Endothelial cell of umbilical vein (primary cell): Measurements from ENCODE around the gene TMC6. TPM values are rescaled to one million over a fixed set of nuclear protein-coding genes. Genes with fewer than 3 reads are reported as not detected.

Source experiments
- BruUV-seq: library from RNA; stranded (reverse); fragments of 400-500 nt; replicated peaks from 2 replicates; lab custom pipeline; 2021; lab: Mats Ljungman, UMichigan
- CTCF ChIA-PET: fragments of 300-600, 350-600 bp; sonication (Branson Sonifier 250); formaldehyde crosslinking; loops from one replicate; lab custom pipeline; 2021; ENCODE audit warnings: antibody characterized with exemption, inconsistent platforms; lab: Charles Lee
- POLR2A ChIA-PET: fragments of 300-600, 350-600 bp; sonication (Branson Sonifier 250); formaldehyde crosslinking; loops from one replicate; lab custom pipeline; 2021; ENCODE audit warnings: antibody characterized with exemption, inconsistent platforms; lab: Charles Lee
- DNase-seq: peaks from one replicate; pipeline ENCODE4 v3.0.0-alpha.2; 2011; ENCODE audit warnings: low read depth, low spot score
- FAIRE-seq: peaks from 2 replicates; lab custom pipeline; 2011; peaks lifted over from hg19 to GRCh38; lab: Jason Lieb, UNC
- H2AFZ ChIP-seq: 2 replicates; pipeline ENCODE4 v1.6.0; 2012; ENCODE audit warnings: low read depth, low read length, control low read depth, inconsistent platforms
- H3K27ac ChIP-seq: 2 replicates; pipeline ENCODE4 v1.5.1; 2011; ENCODE audit warnings: low read depth, mild to moderate bottlenecking, control low read depth, low read length, moderate library complexity; ENCODE audit not compliant: insufficient read depth
- H3K27me3 ChIP-seq, 2 experiments: 2 replicates each; pipeline versions ENCODE4 v1.6.0 to v1.6.1; 2011; ENCODE audit warnings: low read length in 2 of 2, mixed read lengths in 1 of 2; ENCODE audit not compliant: control insufficient read depth in 2 of 2, insufficient read depth in 2 of 2
- H3K36me3 ChIP-seq, 2 experiments: 2 replicates in 1 of 2; 3 replicates in 1 of 2; pipeline ENCODE4 v1.5.1; 2011; ENCODE audit warnings: low read length in 2 of 2, mild to moderate bottlenecking in 1 of 2, moderate library complexity in 1 of 2; ENCODE audit not compliant: control insufficient read depth in 2 of 2, insufficient read depth in 2 of 2; ENCODE audit errors: extremely low read depth in 1 of 2
- H3K4me1 ChIP-seq: 3 replicates; pipeline ENCODE4 v1.5.1; 2011; ENCODE audit warnings: mild to moderate bottlenecking, low read length; ENCODE audit not compliant: control insufficient read depth, insufficient read depth; ENCODE audit errors: extremely low read depth
- H3K4me2 ChIP-seq: 2 replicates; pipeline ENCODE4 v1.6.1; 2011; ENCODE audit warnings: low read length, control low read depth, mixed read lengths; ENCODE audit not compliant: insufficient read depth
- H3K4me3 ChIP-seq, 3 experiments: fragments of 200-600 bp in 1 of 3; sonication (generic), shearing (Covaris generic) in 1 of 3; replicated peaks in 1 of 3; 2 replicates each; pipeline ENCODE4 v1.5.1; 2011 to 2016; ENCODE audit warnings: control low read depth in 3 of 3, low read length in 3 of 3, mild to moderate bottlenecking in 2 of 3, inconsistent platforms in 1 of 3, low read depth in 1 of 3, moderate library complexity in 1 of 3; ENCODE audit not compliant: insufficient read depth in 1 of 3
- H3K79me2 ChIP-seq: 2 replicates; pipeline ENCODE4 v1.6.0; 2012; ENCODE audit warnings: low read length, inconsistent platforms; ENCODE audit not compliant: control insufficient read depth, insufficient read depth
- H3K9ac ChIP-seq: replicated peaks from 2 replicates; pipeline ENCODE3; 2011; ENCODE audit warnings: low read length, control low read depth; ENCODE audit not compliant: insufficient read depth; ENCODE audit errors: extremely low read depth
- H3K9me1 ChIP-seq: replicated peaks from 3 replicates; pipeline ENCODE4 v1.6.0; 2011; ENCODE audit warnings: mild to moderate bottlenecking, low read length; ENCODE audit not compliant: control insufficient read depth, insufficient read depth; ENCODE audit errors: extremely low read depth
- H3K9me3 ChIP-seq: replicated peaks from 2 replicates; pipeline ENCODE4 v1.5.1; 2012; ENCODE audit warnings: low read length, inconsistent platforms; ENCODE audit not compliant: control insufficient read depth, insufficient read depth
- H4K20me1 ChIP-seq: replicated peaks from 2 replicates; pipeline ENCODE3; 2011; ENCODE audit warnings: mild to moderate bottlenecking, low read length; ENCODE audit not compliant: control insufficient read depth, insufficient read depth; ENCODE audit errors: extremely low read depth
- CTCF ChIP-seq, 2 donors: IDR thresholded peaks; 1 replicate in 1 of 2; 2 replicates in 1 of 2; pipeline ENCODE4 v1.5.1; 2011; ENCODE audit warnings: low read length in 2 of 2, mild to moderate bottlenecking in 2 of 2, moderate library complexity in 2 of 2, control low read depth in 1 of 2, inconsistent platforms in 1 of 2, low read depth in 1 of 2; ENCODE audit not compliant: insufficient read depth in 1 of 2; ENCODE audit errors: extremely low read depth in 1 of 2
- EZH2 ChIP-seq: IDR thresholded peaks from 2 replicates; pipeline ENCODE4 v1.6.1; 2012; ENCODE audit warnings: borderline replicate concordance, low read depth, mild to moderate bottlenecking, moderate library complexity, low read length, inconsistent platforms; ENCODE audit not compliant: severe bottlenecking
- FOS ChIP-seq: IDR thresholded peaks from 2 replicates; pipeline ENCODE4 v1.6.1; 2011; ENCODE audit warnings: mild to moderate bottlenecking, low read length, moderate library complexity, borderline replicate concordance; ENCODE audit not compliant: insufficient read depth
- GATA2 ChIP-seq: IDR thresholded peaks from 2 replicates; pipeline ENCODE4 v1.7.0; 2011; ENCODE audit warnings: low read depth, mild to moderate bottlenecking, moderate library complexity, mixed read lengths, low read length; ENCODE audit not compliant: insufficient read length, insufficient read depth
- JUN ChIP-seq: IDR thresholded peaks from 2 replicates; pipeline ENCODE4 v1.6.1; 2011; ENCODE audit warnings: borderline replicate concordance, low read depth; ENCODE audit not compliant: insufficient read length, insufficient read depth
- MAX ChIP-seq: IDR thresholded peaks from 2 replicates; pipeline ENCODE4 v1.6.1; 2011; ENCODE audit not compliant: insufficient read depth, insufficient read length
- MYC ChIP-seq: IDR thresholded peaks from one replicate; pipeline ENCODE4 v1.6.1; 2011; ENCODE audit warnings: mild to moderate bottlenecking, low read depth, low read length
- POLR2A ChIP-seq: IDR thresholded peaks from 2 replicates; pipeline ENCODE4 v1.6.1; 2012; ENCODE audit warnings: low read depth, mild to moderate bottlenecking, control low read depth, low read length
- POLR2AphosphoS5 ChIP-seq: IDR thresholded peaks from 2 replicates; pipeline ENCODE4 v1.6.1; 2012; ENCODE audit warnings: low read depth, mild to moderate bottlenecking, control low read depth, low read length, moderate library complexity; ENCODE audit not compliant: insufficient read depth
- dilution Hi-C: fragments of 300-500 bp; cut with MboI; formaldehyde crosslinking; loops from one replicate; pipeline ENCODE4 v1.15.0; 2019; ENCODE audit warnings: low sequenced_read_pairs; ENCODE audit not compliant: extremely low pct_ligation_motif_present
- intact Hi-C: fragments of 100-400 bp; cut with micrococcal nuclease; formaldehyde crosslinking; loops from one replicate; pipeline ENCODE4 v1.10.0; 2022
- polyA plus RNA-seq, 4 experiments: library from polyadenylated mRNA; depleted of rRNA in 3 of 4; stranded (reverse) in 3 of 4; unstranded in 1 of 4; fragments of >200 nt; gene quantifications; 2 replicates each; pipeline versions ENCODE4 v1.2.1 to v1.2.3, GENCODE V29; 2011 to 2012; ENCODE audit warnings: missing spikeins in 1 of 4
- total RNA-seq: library from RNA; stranded (reverse); gene quantifications from 2 replicates; pipeline ENCODE4 v1.2.3, GENCODE V29; 2021

The TMC6 gene
- total and polyA plus RNA-seq, 2 donors (not counting 3 experiments of a cell fraction or from before 2014, with no cell fraction given), result 23.2 to 72.4 TPM

- DNase-seq (no peak), FAIRE-seq (no peak)
- dilution Hi-C loops (no loop called here), intact Hi-C loops (no loop called here)
- ChIA-PET CTCF (interaction anchor here (1.3 to 1.9 kb wide), 2 partner anchors 12 to 54 kb away, joined by 3 to 12 read pairs; no protein-coding TSS in a partner anchor), POLR2A (no interaction called here)
- Histone ChIP-seq H3K9ac (no peak overlapping the region), H4K20me1 (no peaks in the 10 kb centered on the region), H3K4me2 (no peak overlapping the region), H2AFZ (no peak overlapping the region), H3K79me2 (no peaks in the 10 kb centered on the region), H3K4me3 (no peak overlapping the region), H3K4me1 (no peaks in the 10 kb centered on the region), H3K9me3 (no peaks in the 10 kb centered on the region), H3K27me3 (no peaks in the 10 kb centered on the region), H3K9me1 (no peaks in the 10 kb centered on the region), H3K36me3 (peaks cover 11 to 29% of the 10 kb centered on the region in 2 experiments), H3K27ac (no peak overlapping the region)
- TF ChIP-seq POLR2AphosphoS5 (no peak), JUN (no peak), POLR2A (no peak), MYC (no peak), CTCF (IDR thresholded peaks at IDR 0.05; ENCODE audit: extremely low read depth in 1 of 2, insufficient read depth in 1 of 2, low read depth in 1 of 2, low read length in 2 of 2) (no peak), GATA2 (no peak), MAX (no peak), FOS (no peak), EZH2 (no peak)
- no TSS peak for BruUV-seq
Observed at GRCh38 chr17:78072961-78073360, 55.6 kb downstream of the TMC6 start.
